Limb (tissue), 2 donors: Measurements from ENCODE around the gene DRC7.
"Not testable (repeated sequence)": the region's sequence is repeated elsewhere in the genome, so short reads cannot be mapped to it uniquely, and the experiment has no call there.

Source experiments
- DNase-seq, 2 donors: peaks; one replicate each; pipeline ENCODE4 v3.0.0-alpha.2; 2016; ENCODE audit errors: extremely low spot score in 2 of 2

DRC7 gene

GRCh38 chr16:57711346-57711745, 16.7 kb downstream of the DRC7 start:
- DNase-seq, result no peak

- no peak for DNase-seq
Observed at GRCh38 chr16:57711993-57712392, 17.4 kb downstream of the DRC7 start.

GRCh38 chr16:57712569-57712968, 18.0 kb downstream of the DRC7 start:
- DNase-seq, result not testable (repeated sequence)

DNA sequence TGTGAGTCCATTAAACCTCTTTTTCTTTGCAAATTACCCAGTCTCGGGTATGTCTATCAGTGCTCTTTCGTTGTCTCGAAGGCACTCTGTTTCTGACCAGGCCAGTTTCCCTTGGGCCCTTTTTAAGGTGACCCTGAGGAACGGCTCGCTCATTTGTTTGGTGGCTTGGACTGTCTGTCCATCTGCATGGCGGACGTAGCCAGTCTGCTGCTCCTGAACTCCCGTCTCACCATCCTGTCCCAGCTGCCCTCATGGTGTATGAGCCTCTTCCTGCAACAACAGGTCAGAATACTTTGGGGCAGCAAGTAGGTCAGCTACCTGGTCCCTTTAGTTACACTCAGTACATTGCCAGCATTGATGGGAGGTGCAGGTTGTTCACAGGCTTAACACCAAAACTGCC, 19.0 kb downstream of the DRC7 start:
- no peak for DNase-seq

- no peak for DNase-seq
Observed at GRCh38 chr16:57714047-57714446, 19.4 kb downstream of the DRC7 start.

- peak in 1 of 2 donors; percentile 62 for DNase-seq
Observed at GRCh38 chr16:57720142-57720575, 25.6 kb downstream of the DRC7 start.

- DNase-seq, result no peak
Observed at GRCh38 chr16:57721356-57722209, 27.0 kb downstream of the DRC7 start.

GRCh38 chr16:57722210-57722499, 27.5 kb downstream of the DRC7 start:
- DNase-seq, result no peak

DNA sequence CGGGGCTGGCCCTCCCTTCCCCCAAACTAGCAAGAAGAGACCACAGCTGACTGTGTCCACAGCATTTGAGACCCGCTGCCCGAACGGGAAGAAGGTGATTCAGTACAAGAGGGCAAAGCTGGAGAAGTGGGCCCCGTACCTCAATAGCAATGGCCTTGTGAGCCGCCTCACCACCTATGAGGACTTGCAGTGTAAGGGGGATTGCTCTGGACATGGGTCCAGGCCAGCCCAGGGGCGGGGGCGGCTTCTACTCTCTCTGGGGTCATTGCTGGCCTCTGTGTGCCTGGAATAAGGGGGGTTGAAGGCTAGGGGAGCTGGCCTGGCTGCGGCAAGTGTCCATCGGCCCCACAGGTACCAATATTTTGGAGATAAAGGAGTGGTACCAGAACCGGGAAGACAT, 28.0 kb downstream of the DRC7 start:
- DNase-seq, result no peak

GRCh38 chr16:57723170-57723569, 28.6 kb downstream of the DRC7 start:
- DNase-seq, result no peak

DNA sequence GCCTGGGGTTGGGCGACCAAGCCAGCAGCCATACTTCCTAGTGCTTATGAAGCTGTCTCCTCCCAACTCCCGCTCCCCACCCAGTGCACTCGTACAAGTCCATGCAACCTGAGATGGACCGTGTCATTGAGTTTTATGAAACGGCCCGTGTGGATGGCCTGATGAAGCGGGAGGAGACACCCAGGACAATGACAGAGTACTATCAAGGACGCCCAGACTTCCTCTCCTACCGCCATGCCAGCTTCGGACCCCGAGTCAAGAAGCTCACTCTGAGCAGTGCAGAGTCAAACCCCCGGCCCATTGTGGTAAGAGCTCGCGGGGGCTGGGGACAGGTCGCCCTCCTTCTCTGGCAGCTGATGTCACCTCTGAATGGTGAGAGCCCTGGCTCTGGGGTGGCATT, 29.9 kb downstream of the DRC7 start:
- DNase-seq, result no peak

- no peak for DNase-seq
Observed at GRCh38 chr16:57725151-57725550, 30.5 kb downstream of the DRC7 start.

- no peak for DNase-seq
Observed at GRCh38 chr16:57725554-57725953, 30.9 kb downstream of the DRC7 start.

GRCh38 chr16:57725976-57726375, 31.4 kb downstream of the DRC7 start:
- DNase-seq, result no peak

DNA sequence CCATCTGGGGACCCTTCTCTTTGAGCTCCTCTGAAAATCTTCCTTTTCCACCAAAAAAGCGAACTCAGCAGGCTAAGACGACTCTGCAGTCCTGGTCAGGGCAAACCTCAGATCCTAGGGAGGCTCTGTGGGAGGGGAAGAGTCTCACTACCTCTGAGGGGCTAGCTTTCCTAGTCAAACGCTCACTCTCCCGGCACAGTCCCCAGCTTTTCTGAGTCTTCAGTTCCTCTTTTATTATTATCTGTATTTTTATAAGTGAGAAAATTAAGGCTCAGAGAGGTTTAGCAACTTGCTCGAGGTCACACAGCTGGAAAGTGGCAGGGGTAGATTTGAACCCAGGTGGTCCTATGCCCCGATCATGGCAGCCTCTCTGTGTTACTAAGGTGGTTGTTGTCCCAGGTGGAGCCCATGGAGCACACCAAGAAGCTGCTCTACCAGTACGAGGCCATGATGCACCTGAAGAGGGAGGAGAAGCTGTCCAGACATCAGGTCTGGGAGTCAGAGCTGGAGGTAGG, 31.9 kb downstream of the DRC7 start:
- no peak for DNase-seq

DNA sequence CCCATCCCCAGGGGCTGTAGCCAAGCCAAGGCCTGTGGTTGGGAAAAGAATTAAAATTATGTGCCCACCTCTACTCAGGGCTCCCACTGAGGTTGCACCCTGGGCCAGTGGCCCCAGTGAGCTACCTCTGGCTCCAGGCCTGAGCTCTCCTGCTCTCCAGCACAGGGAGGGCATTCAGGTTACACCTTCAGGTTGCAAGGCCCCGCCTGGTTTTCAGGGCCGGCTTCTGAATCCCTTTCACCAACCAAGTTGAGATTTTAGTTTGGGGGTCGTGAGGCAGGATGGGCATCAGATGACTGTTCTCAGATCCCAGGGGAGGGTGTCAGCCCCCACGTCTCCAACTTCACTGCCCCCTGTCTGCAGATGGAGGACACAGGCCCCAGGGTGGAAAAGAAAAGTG, 33.0 kb downstream of the DRC7 start:
- no peak for DNase-seq

GRCh38 chr16:57728336-57729181, 34.0 kb downstream of the DRC7 start:
- DNase-seq, result no peak

DNA sequence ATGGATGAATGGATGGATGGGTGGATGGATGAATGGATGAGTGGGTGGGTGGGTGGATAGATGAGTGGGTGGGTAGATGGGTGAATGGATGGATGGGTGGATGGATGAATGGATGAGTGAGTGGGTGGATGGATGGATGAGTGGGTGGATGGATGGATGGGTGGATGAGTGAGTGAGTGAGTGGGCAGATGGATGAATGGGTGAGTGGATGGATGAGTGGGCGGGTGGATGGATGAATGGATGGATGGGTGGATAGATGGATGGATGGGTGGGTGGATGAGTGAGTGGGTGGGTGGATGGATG, 34.5 kb downstream of the DRC7 start:
- no peak for DNase-seq

DNA sequence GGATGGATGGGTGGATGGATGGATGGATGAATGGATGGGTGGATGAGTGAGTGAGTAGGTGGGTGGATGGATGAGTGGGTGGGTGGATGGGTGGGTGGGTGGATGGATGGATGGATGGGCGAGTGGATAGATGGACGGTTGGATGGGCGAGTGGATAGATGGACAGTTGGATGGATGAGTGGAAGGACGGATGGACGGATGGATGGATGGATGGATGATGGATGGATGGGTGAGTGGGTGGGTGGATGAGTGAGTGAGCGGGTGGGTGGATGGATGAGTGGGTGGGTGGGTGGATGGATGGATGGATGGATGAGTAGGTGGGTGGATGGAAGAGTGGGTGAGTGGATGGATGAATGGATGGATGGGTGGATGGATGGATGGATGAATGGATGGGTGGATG, 35.2 kb downstream of the DRC7 start:
- not testable (repeated sequence) for DNase-seq

DNA sequence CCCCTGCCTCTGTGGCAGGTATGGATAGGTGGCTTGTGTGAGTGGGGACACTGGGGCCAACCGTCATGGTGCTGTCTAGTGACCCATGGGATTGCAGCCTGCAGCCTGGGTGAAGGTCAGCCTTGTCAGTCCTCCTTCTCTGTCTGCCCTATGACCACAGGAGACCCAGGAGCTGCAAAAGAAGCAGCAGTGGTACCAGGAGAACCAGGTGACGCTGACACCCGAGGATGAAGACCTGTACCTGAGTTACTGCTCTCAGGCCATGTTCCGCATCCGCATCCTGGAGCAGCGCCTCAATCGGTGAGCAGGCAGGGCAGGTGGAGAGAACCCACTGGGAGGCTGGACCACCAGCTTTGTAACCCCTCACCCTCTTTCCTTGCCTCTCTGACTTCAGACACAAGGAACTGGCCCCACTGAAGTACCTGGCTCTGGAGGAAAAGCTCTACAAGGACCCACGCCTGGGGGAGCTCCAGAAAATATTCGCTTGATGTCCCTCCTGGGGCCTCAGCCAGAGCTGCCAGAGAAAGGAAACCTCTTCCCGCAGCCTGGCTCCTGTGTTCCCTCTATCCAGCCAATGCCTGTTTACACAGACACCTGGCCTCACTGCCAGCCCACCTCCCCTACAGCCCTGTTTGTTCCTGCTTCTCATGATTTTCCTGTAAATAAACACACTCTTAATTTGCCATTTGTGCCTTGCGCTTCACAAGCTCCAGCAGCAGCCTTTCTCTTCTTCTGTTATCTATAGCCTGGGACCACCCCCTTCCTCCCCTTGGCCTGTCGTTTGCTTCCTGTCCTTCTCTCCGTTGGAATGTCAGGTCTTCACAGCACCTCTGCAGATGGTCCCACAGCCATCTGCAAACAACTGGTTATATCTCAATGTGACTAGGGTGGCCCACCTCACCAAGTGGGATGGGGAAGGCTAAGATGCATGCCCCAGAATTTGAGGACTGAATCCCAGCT, 36.4 kb downstream of the DRC7 start:
- no peak for DNase-seq

GRCh38 chr16:57732037-57732436, 37.4 kb downstream of the DRC7 start:
- DNase-seq, result no peak

DNA sequence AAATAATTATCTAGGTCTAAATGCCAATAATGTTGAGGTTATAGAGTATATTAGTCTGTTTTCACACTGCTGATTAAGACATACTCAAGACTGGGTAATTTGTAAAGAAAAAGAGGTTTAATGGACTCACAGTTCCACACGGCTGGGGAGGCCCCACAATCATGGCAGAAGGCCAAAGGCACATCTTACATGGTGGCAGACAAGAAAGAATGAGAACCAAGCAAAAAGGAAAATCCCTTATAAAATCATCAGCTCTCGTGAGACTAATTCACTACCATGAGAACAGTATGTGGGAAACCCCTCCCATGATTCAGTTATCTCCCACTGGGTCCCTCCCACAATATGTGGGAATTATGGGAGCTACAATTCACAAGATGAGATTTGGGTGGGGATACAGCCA, 38.1 kb downstream of the DRC7 start:
- DNase-seq, result no peak
